A549 (cell line): ENCODE measurements around the gene C1orf35. TPM values are rescaled to one million over a fixed set of nuclear protein-coding genes. Genes with fewer than 3 reads are reported as not detected.
A peak's percentile ranks its signal among the peaks of the same experiment; 100 is the strongest.

Experiments
- ATAC-seq, 2 experiments: fragments of 200-7000 bp in 1 of 2; fragments of >200 bp in 1 of 2; cut with Nextera tagmentation in 1 of 2; cut with Tn5 transposase in 1 of 2; 3 replicates each; pipeline versions ENCODE4 v1.8.0 to v1.9.1; 2018 to 2020; ENCODE audit warnings: mild to moderate bottlenecking in 1 of 2, moderate library complexity in 1 of 2
- CTCF ChIA-PET: fragments of 300-600 bp; sonication (Branson Sonifier 250); formaldehyde crosslinking; extraction: SDS; loops from one replicate; lab custom pipeline; 2021; ENCODE audit warnings: antibody characterized with exemption, inconsistent platforms; lab: Yijun Ruan, JAX
- POLR2A ChIA-PET: fragments of 350-600 bp; formaldehyde crosslinking; extraction: SDS; loops from one replicate; lab custom pipeline; 2021; ENCODE audit warnings: antibody characterized with exemption, inconsistent platforms; lab: Yijun Ruan, JAX
- DNase-seq, 2 experiments: peaks; one replicate each; pipeline versions ENCODE4 v3.0.0 to v3.0.0-alpha.2; 2011 to 2016; ENCODE audit warnings: low read depth in 1 of 2, low spot score in 1 of 2
- FAIRE-seq: peaks from 2 replicates; lab custom pipeline; 2011; peaks lifted over from hg19 to GRCh38; lab: Jason Lieb, UNC
- H3K27ac ChIP-seq, 2 experiments: fragments of >200 bp; sonication (Bioruptor Twin); formaldehyde crosslinking; 3 replicates each; pipeline ENCODE4 v1.5.1; 2016 to 2017
- H3K4me1 ChIP-seq: fragments of >200 bp; sonication (Bioruptor Twin); formaldehyde crosslinking; 3 replicates; pipeline ENCODE4 v1.6.1; 2016
- H3K4me2 ChIP-seq: fragments of >200 bp; sonication (Bioruptor Twin); formaldehyde crosslinking; 3 replicates; pipeline ENCODE4 v1.6.1; 2016
- H3K4me3 ChIP-seq: fragments of >200 bp; sonication (Bioruptor Twin); formaldehyde crosslinking; 3 replicates; pipeline ENCODE4 v1.5.1; 2016
- H3K9me3 ChIP-seq: fragments of >200 bp; sonication (Bioruptor Twin); formaldehyde crosslinking; 3 replicates; pipeline ENCODE4 v1.6.1; 2016
- CBX2 ChIP-seq: fragments of 200-600 bp; sonication (generic); IDR thresholded peaks from 2 replicates; pipeline ENCODE4 v1.6.1; 2016; ENCODE audit warnings: low read depth, mild to moderate bottlenecking, borderline replicate concordance
- CBX8 ChIP-seq: fragments of 200-600 bp; sonication (generic); IDR thresholded peaks from 2 replicates; pipeline ENCODE4 v1.6.1; 2016
- CEBPB ChIP-seq, 2 experiments: fragments of >200 bp in 1 of 2; sonication (Bioruptor Twin) in 1 of 2; formaldehyde crosslinking in 1 of 2; IDR thresholded peaks; 2 replicates each; pipeline ENCODE4 v1.6.1; 2012 to 2016
- CHD2 ChIP-seq: fragments of 150-350 bp; IDR thresholded peaks from 2 replicates; pipeline ENCODE4 v1.6.1; 2014; ENCODE audit warnings: low read length; ENCODE audit not compliant: partially characterized antibody
- EHF ChIP-seq: fragments of 250-450 bp; sonication (Bioruptor Pico); IDR thresholded peaks from 2 replicates; pipeline ENCODE4 v1.5.0; 2020; ENCODE audit warnings: mild to moderate bottlenecking
- EP300 ChIP-seq, 2 experiments: fragments of >200 bp; sonication (Bioruptor Twin); formaldehyde crosslinking; IDR thresholded peaks; 2 replicates in 1 of 2; 3 replicates in 1 of 2; pipeline ENCODE4 v1.6.1; 2016 to 2017
- ESRRA ChIP-seq: fragments of 150-350 bp; IDR thresholded peaks from 2 replicates; pipeline ENCODE4 v1.6.1; 2014; ENCODE audit warnings: mild to moderate bottlenecking, low read length, borderline replicate concordance
- FOSL2 ChIP-seq, 2 experiments: fragments of 450-650 bp in 1 of 2; fragments of >200 bp in 1 of 2; sonication (Bioruptor Twin) in 1 of 2; formaldehyde crosslinking; IDR thresholded peaks; 2 replicates each; pipeline versions ENCODE4 v1.5.0 to v1.6.1; 2016 to 2020; ENCODE audit warnings: mild to moderate bottlenecking in 1 of 2, moderate library complexity in 1 of 2
- GATA3 ChIP-seq: IDR thresholded peaks from 2 replicates; pipeline ENCODE4 v1.6.1; 2012; ENCODE audit warnings: borderline replicate concordance
- HDAC2 ChIP-seq: fragments of 200-600 bp; sonication (generic); IDR thresholded peaks from 2 replicates; pipeline ENCODE4 v1.6.1; 2016
- HEYL ChIP-seq: fragments of 250-450 bp; sonication (Bioruptor Pico); IDR thresholded peaks from 2 replicates; pipeline ENCODE4 v1.8.0; 2021; ENCODE audit warnings: mild to moderate bottlenecking, moderate library complexity
- HOXA7 ChIP-seq: fragments of 250-450 bp; sonication (Bioruptor Pico); IDR thresholded peaks from 2 replicates; pipeline ENCODE4 v1.5.0; 2020; ENCODE audit warnings: mild to moderate bottlenecking, moderate library complexity
- HOXB13 ChIP-seq: fragments of 250-450 bp; sonication (Bioruptor Pico); IDR thresholded peaks from 2 replicates; pipeline ENCODE4 v1.5.0; 2020; ENCODE audit warnings: low read depth, mild to moderate bottlenecking, moderate library complexity
- HOXB5 ChIP-seq: fragments of 250-450 bp; sonication (Bioruptor Pico); IDR thresholded peaks from 2 replicates; pipeline ENCODE4 v1.5.0; 2020; ENCODE audit warnings: mild to moderate bottlenecking, moderate library complexity
- JUN ChIP-seq, 2 experiments: fragments of >200 bp; sonication (Bioruptor Twin); formaldehyde crosslinking; IDR thresholded peaks; 2 replicates in 1 of 2; 3 replicates in 1 of 2; pipeline ENCODE4 v1.6.1; 2016 to 2017
- JUNB ChIP-seq: fragments of >200 bp; sonication (Bioruptor Twin); formaldehyde crosslinking; IDR thresholded peaks from 2 replicates; pipeline ENCODE4 v1.6.1; 2016
- KDM1A ChIP-seq: fragments of 200-600 bp; sonication (generic); IDR thresholded peaks from 2 replicates; pipeline ENCODE4 v1.6.1; 2016; ENCODE audit warnings: low read depth, mild to moderate bottlenecking
- MAZ ChIP-seq: fragments of 150-350 bp; IDR thresholded peaks from 2 replicates; pipeline ENCODE4 v1.6.1; 2014; ENCODE audit warnings: antibody characterized with exemption, low read depth, low read length, borderline replicate concordance
- MYC ChIP-seq: IDR thresholded peaks from 2 replicates; pipeline ENCODE4 v1.6.1; 2012; ENCODE audit warnings: mild to moderate bottlenecking, inconsistent platforms, low read length, improper control_type of control experiment, borderline replicate concordance
- NPAS2 ChIP-seq: fragments of 250-450 bp; sonication (Bioruptor Pico); IDR thresholded peaks from 2 replicates; pipeline ENCODE4 v1.8.0; 2022; ENCODE audit warnings: mild to moderate bottlenecking, moderate library complexity, borderline replicate concordance
- NR3C1 ChIP-seq: fragments of >200 bp; sonication (Bioruptor Twin); formaldehyde crosslinking; IDR thresholded peaks from 3 replicates; pipeline ENCODE4 v1.6.1; 2017
- POLR2A ChIP-seq: IDR thresholded peaks from 2 replicates; pipeline ENCODE4 v1.6.1; 2012; ENCODE audit warnings: mild to moderate bottlenecking, low read length
- POLR2AphosphoS2 ChIP-seq: conservative IDR thresholded peaks from 2 replicates; pipeline ENCODE4 v1.6.1; 2012; ENCODE audit warnings: low read length, improper control_type of control experiment, inconsistent platforms
- RARB ChIP-seq: fragments of 250-450 bp; sonication (Bioruptor Pico); IDR thresholded peaks from 2 replicates; pipeline ENCODE4 v1.8.0; 2021; ENCODE audit warnings: mild to moderate bottlenecking, moderate library complexity
- RCOR1 ChIP-seq: fragments of 150-350 bp; IDR thresholded peaks from 2 replicates; pipeline ENCODE4 v1.6.1; 2014; ENCODE audit warnings: antibody characterized with exemption, low read length, low read depth
- TP53 ChIP-seq: fragments of 250-450 bp; sonication (Bioruptor Pico); IDR thresholded peaks from 2 replicates; pipeline ENCODE4 v1.5.0; 2021; ENCODE audit warnings: mild to moderate bottlenecking, moderate library complexity
- ZC3H11A ChIP-seq: fragments of 450-650 bp; IDR thresholded peaks from 2 replicates; pipeline ENCODE4 v1.6.1; 2014; ENCODE audit warnings: antibody characterized with exemption, mild to moderate bottlenecking
- ZFP36 ChIP-seq: fragments of 450-650 bp; IDR thresholded peaks from 2 replicates; pipeline ENCODE4 v1.6.1; 2014; ENCODE audit warnings: borderline replicate concordance; ENCODE audit not compliant: partially characterized antibody
- ZSCAN20 ChIP-seq: fragments of 250-450 bp; sonication (Bioruptor Pico); IDR thresholded peaks from 2 replicates; pipeline ENCODE4 v1.8.0; 2022; ENCODE audit warnings: mild to moderate bottlenecking, moderate library complexity
- whole genome bisulfite sequencing: methylation state at CpG from one replicate; pipeline ENCODE4 v1.1.6; 2017; ENCODE audit errors: missing lambda C conversion rate; 5-methylcytosine and 5-hydroxymethylcytosine counted together
- polyA plus RNA-seq, 4 experiments: library from polyadenylated mRNA; depleted of rRNA in 3 of 4; stranded (reverse); fragments of >200 nt; fragmentation: RNase III in 1 of 4; extraction: RNeasy Plus Mini Kit Qiagen cat#74134 plus additional on column Dnase treatment in 1 of 4; gene quantifications; 2 replicates in 3 of 4; 3 replicates in 1 of 4; pipeline ENCODE4 v1.2.3, GENCODE V29; 2011 to 2017
- TF ChIP-seq, protein P1 (sequence below): IDR thresholded peaks from 2 replicates; pipeline ENCODE4 v1.6.1; 2012
- TF ChIP-seq, protein P2 (sequence below): fragments of >200 bp; sonication (Bioruptor Twin); formaldehyde crosslinking; IDR thresholded peaks from 3 replicates; pipeline ENCODE4 v1.6.1; 2016
- TF ChIP-seq, protein P3 (sequence below): fragments of 150-350 bp; IDR thresholded peaks from 2 replicates; pipeline ENCODE4 v1.6.1; 2014; ENCODE audit warnings: low read depth, mild to moderate bottlenecking, low read length
- TF ChIP-seq, protein P4 (sequence below): fragments of 200-600 bp; sonication (generic); IDR thresholded peaks from 2 replicates; pipeline ENCODE4 v1.6.1; 2016; ENCODE audit warnings: antibody characterized with exemption, mild to moderate bottlenecking, moderate library complexity
- TF ChIP-seq, protein P5 (sequence below): fragments of 250-450 bp; sonication (Bioruptor Pico); IDR thresholded peaks from 2 replicates; pipeline ENCODE4 v1.5.0; 2021; ENCODE audit warnings: mild to moderate bottlenecking, moderate library complexity, borderline replicate concordance
- TF ChIP-seq, protein P6 (sequence below): fragments of 250-450 bp; sonication (Bioruptor Pico); IDR thresholded peaks from 2 replicates; pipeline ENCODE4 v1.5.0; 2020; ENCODE audit warnings: low read depth, mild to moderate bottlenecking, moderate library complexity

C1orf35 gene
- polyA plus RNA-seq, 2 of the 4 experiments (the other 2 are of a cell fraction) = 9.8 to 28.9 TPM

DNA sequence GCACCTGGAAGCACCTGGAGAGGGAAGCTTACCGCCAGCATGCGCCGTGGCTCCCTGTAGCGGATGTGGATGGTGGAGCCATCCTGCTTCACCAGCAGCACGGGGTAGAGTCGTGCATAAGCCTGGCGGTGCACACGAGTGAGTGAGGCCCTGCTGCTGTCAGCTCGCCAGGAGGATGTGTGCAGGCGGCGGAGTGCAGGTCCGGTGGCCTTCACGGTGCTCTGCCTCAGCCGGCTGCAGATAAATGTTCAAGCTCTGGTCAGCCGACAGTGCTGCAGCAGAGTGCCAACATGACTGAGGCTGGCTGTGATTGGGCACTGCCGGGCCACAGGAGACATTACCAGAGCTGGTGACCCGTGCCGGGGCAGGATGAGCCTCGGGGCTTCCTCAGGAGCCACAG lies 4.5 kb upstream of the C1orf35 start:
- peak overlapping the region; percentile 95; the same call in 2 of the 3 replicates for H3K4me2 ChIP-seq
- POLR2A ChIA-PET = no interaction called here

DNA sequence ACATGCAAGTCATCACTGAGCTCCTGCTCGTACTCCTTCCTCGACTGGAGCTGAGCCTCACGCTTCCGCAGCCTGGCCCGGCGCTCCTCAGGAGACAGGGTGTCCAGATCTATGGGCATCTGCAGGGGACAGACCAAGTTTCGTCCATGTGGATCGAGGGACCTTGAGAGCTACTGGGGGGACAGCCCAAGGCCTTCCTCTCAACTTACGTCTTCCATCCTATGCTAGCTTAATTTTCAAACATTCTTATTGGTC lies 3.6 kb upstream of the C1orf35 start:
- no peak for ATAC-seq
- ChIA-PET CTCF (interaction anchor here (0.8 to 2.7 kb wide), 4 partner anchors 17 to 395 kb away, joined by 3 to 9 read pairs (median 4); no protein-coding TSS in a partner anchor), POLR2A (interaction anchor here (0.6 to 1.4 kb wide), 3 partner anchors 9 to 59 kb away, joined by 3 read pairs; partner anchors contain the start of gene IBA57)
- DNase-seq = no peak
- Histone ChIP-seq H3K4me2 (no peak overlapping the region), H3K4me3 (no peak overlapping the region), H3K9me3 (no peaks in the 10 kb centered on the region), H3K4me1 (peaks cover 18% of the 10 kb centered on the region), H3K27ac (no peak overlapping the region)
- WGBS = 95% methylated on average over 9 of the region's 9 CpGs
- FAIRE-seq = no peak
- no peak for TF ChIP-seq ESRRA
- TF ChIP-seq, protein P1, sequence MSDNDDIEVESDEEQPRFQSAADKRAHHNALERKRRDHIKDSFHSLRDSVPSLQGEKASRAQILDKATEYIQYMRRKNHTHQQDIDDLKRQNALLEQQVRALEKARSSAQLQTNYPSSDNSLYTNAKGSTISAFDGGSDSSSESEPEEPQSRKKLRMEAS = no peak
- TF ChIP-seq CEBPB (IDR thresholded peaks at IDR 0.05) = no peak
- TF ChIP-seq HEYL = no peak
- TF ChIP-seq JUNB = no peak
- TF ChIP-seq MAZ = no peak
- TF ChIP-seq, protein P2, sequence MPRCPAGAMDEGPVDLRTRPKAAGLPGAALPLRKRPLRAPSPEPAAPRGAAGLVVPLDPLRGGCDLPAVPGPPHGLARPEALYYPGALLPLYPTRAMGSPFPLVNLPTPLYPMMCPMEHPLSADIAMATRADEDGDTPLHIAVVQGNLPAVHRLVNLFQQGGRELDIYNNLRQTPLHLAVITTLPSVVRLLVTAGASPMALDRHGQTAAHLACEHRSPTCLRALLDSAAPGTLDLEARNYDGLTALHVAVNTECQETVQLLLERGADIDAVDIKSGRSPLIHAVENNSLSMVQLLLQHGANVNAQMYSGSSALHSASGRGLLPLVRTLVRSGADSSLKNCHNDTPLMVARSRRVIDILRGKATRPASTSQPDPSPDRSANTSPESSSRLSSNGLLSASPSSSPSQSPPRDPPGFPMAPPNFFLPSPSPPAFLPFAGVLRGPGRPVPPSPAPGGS = no peak
- no peak for TF ChIP-seq EHF
- no peak for TF ChIP-seq EP300 (IDR thresholded peaks at IDR 0.05)
- TF ChIP-seq, protein P3, sequence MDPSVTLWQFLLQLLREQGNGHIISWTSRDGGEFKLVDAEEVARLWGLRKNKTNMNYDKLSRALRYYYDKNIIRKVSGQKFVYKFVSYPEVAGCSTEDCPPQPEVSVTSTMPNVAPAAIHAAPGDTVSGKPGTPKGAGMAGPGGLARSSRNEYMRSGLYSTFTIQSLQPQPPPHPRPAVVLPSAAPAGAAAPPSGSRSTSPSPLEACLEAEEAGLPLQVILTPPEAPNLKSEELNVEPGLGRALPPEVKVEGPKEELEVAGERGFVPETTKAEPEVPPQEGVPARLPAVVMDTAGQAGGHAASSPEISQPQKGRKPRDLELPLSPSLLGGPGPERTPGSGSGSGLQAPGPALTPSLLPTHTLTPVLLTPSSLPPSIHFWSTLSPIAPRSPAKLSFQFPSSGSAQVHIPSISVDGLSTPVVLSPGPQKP = no peak
- no peak for TF ChIP-seq CBX8
- no peak for TF ChIP-seq KDM1A
- TF ChIP-seq POLR2AphosphoS2 = no peak
- no peak for TF ChIP-seq CBX2
- TF ChIP-seq RCOR1 = no peak
- TF ChIP-seq ZC3H11A = no peak
- TF ChIP-seq HDAC2 = no peak
- TF ChIP-seq, protein P4, sequence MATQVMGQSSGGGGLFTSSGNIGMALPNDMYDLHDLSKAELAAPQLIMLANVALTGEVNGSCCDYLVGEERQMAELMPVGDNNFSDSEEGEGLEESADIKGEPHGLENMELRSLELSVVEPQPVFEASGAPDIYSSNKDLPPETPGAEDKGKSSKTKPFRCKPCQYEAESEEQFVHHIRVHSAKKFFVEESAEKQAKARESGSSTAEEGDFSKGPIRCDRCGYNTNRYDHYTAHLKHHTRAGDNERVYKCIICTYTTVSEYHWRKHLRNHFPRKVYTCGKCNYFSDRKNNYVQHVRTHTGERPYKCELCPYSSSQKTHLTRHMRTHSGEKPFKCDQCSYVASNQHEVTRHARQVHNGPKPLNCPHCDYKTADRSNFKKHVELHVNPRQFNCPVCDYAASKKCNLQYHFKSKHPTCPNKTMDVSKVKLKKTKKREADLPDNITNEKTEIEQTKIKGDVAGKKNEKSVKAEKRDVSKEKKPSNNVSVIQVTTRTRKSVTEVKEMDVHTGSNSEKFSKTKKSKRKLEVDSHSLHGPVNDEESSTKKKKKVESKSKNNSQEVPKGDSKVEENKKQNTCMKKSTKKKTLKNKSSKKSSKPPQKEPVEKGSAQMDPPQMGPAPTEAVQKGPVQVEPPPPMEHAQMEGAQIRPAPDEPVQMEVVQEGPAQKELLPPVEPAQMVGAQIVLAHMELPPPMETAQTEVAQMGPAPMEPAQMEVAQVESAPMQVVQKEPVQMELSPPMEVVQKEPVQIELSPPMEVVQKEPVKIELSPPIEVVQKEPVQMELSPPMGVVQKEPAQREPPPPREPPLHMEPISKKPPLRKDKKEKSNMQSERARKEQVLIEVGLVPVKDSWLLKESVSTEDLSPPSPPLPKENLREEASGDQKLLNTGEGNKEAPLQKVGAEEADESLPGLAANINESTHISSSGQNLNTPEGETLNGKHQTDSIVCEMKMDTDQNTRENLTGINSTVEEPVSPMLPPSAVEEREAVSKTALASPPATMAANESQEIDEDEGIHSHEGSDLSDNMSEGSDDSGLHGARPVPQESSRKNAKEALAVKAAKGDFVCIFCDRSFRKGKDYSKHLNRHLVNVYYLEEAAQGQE = no peak
- TF ChIP-seq FOSL2 (IDR thresholded peaks at IDR 0.05) = no peak
- TF ChIP-seq FOSL2 (CRISPR knock-in tag; IDR thresholded peaks at IDR 0.05) = no peak

More for the DNA sequence above, 4.5 kb upstream of the C1orf35 start:
- no peak for DNase-seq
- whole genome bisulfite sequencing = 90% methylated on average over 16 of the region's 19 CpGs
- CTCF ChIA-PET = interaction anchor here (0.9 to 1.2 kb wide), 3 partner anchors 21 to 61 kb away, joined by 3 read pairs; partner anchors contain the start of gene ARF1
- H3K4me3 ChIP-seq = no peak overlapping the region
- no peak for FAIRE-seq
- H3K4me1 ChIP-seq = peaks cover 15% of the 10 kb centered on the region
- no peak for ATAC-seq
- no peaks in the 10 kb centered on the region for H3K9me3 ChIP-seq
- no peak for TF ChIP-seq HOXB13 (CRISPR knock-in tag)
- no peak for TF ChIP-seq GATA3
- no peak for TF ChIP-seq NR3C1
- no peak for TF ChIP-seq POLR2A
- TF ChIP-seq TP53 (CRISPR knock-in tag) = no peak
- TF ChIP-seq, protein P5, sequence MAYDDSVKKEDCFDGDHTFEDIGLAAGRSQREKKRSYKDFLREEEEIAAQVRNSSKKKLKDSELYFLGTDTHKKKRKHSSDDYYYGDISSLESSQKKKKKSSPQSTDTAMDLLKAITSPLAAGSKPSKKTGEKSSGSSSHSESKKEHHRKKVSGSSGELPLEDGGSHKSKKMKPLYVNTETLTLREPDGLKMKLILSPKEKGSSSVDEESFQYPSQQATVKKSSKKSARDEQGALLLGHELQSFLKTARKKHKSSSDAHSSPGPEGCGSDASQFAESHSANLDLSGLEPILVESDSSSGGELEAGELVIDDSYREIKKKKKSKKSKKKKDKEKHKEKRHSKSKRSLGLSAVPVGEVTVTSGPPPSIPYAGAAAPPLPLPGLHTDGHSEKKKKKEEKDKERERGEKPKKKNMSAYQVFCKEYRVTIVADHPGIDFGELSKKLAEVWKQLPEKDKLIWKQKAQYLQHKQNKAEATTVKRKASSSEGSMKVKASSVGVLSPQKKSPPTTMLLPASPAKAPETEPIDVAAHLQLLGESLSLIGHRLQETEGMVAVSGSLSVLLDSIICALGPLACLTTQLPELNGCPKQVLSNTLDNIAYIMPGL = no peak
- no peak for TF ChIP-seq JUN (IDR thresholded peaks at IDR 0.05)
- no peak for TF ChIP-seq CEBPB (IDR thresholded peaks at IDR 0.05)
- no peak for TF ChIP-seq EP300 (IDR thresholded peaks at IDR 0.05)
- no peak for TF ChIP-seq MYC
- TF ChIP-seq ZFP36 = no peak
- TF ChIP-seq RARB (CRISPR knock-in tag) = no peak
- no peak for TF ChIP-seq HOXA7 (CRISPR knock-in tag)
- TF ChIP-seq ZSCAN20 = no peak
- TF ChIP-seq CHD2 = no peak
- TF ChIP-seq HOXB5 (CRISPR knock-in tag) = no peak
- TF ChIP-seq, protein P2 = no peak
- TF ChIP-seq NPAS2 (CRISPR knock-in tag) = no peak
- TF ChIP-seq, protein P6, sequence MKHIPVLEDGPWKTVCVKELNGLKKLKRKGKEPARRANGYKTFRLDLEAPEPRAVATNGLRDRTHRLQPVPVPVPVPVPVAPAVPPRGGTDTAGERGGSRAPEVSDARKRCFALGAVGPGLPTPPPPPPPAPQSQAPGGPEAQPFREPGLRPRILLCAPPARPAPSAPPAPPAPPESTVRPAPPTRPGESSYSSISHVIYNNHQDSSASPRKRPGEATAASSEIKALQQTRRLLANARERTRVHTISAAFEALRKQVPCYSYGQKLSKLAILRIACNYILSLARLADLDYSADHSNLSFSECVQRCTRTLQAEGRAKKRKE (CRISPR knock-in tag) = no peak
- no peak overlapping the region for H3K27ac ChIP-seq
